ENCODE data around the gene ZNF831. TPM values are rescaled to one million over a fixed set of nuclear protein-coding genes. Genes with fewer than 3 reads are reported as not detected.
A peak's percentile ranks its signal among the peaks of the same experiment; 100 is the strongest.

ZNF831 gene
- total RNA-seq, 1 experiment from 2014 or later: not detected

- Histone ChIP-seq H3K4me3 (no peak overlapping the region), H3K36me3 (no peaks in the 10 kb centered on the region), H3K9me3 (no peaks in the 10 kb centered on the region), H3K27me3 (peaks cover 19% of the 10 kb centered on the region; the same call in 1 of the 2 replicates)
- DNase-seq: no peak
These were observed 69.0 kb downstream of the ZNF831 start for GRCh38 chr20:59232618-59233017.

- Histone ChIP-seq H3K9me3 (no peaks in the 10 kb centered on the region), H3K4me3 (no peak overlapping the region), H3K36me3 (no peaks in the 10 kb centered on the region), H3K27me3 (peaks cover 19% of the 10 kb centered on the region; the same call in 1 of the 2 replicates)
- DNase-seq: no peak
These were observed 71.6 kb downstream of the ZNF831 start for GRCh38 chr20:59235226-59235625.

- DNase-seq: no peak
- H3K27me3 ChIP-seq: peaks cover 18% of the 10 kb centered on the region
- no peaks in the 10 kb centered on the region for H3K9me3 ChIP-seq
- no peaks in the 10 kb centered on the region for H3K36me3 ChIP-seq
- H3K4me3 ChIP-seq: no peak overlapping the region
These were observed 76.4 kb downstream of the ZNF831 start for GRCh38 chr20:59240006-59240405.

GRCh38 chr20:59242714-59243626 lies 79.3 kb downstream of the ZNF831 start:
- no peak for DNase-seq
- Histone ChIP-seq H3K36me3 (no peaks in the 10 kb centered on the region), H3K9me3 (no peaks in the 10 kb centered on the region), H3K4me3 (no peak overlapping the region), H3K27me3 (peaks cover 18% of the 10 kb centered on the region)

- no peaks in the 10 kb centered on the region for H3K9me3 ChIP-seq
- H3K27me3 ChIP-seq: peaks cover 22% of the 10 kb centered on the region
- no peak for DNase-seq
- H3K36me3 ChIP-seq: no peaks in the 10 kb centered on the region
- H3K4me3 ChIP-seq: no peak overlapping the region
These were observed 83.2 kb downstream of the ZNF831 start for GRCh38 chr20:59246691-59247400.

GRCh38 chr20:59247731-59248684 lies 84.4 kb downstream of the ZNF831 start:
- H3K36me3 ChIP-seq: no peaks in the 10 kb centered on the region
- no peak for DNase-seq

GRCh38 chr20:59250293-59250692 lies 86.7 kb downstream of the ZNF831 start:
- no peaks in the 10 kb centered on the region for H3K9me3 ChIP-seq
- no peaks in the 10 kb centered on the region for H3K36me3 ChIP-seq
- DNase-seq: no peak
- H3K4me3 ChIP-seq: no peak overlapping the region
- peaks cover 14% of the 10 kb centered on the region for H3K27me3 ChIP-seq

More at GRCh38 chr20:59247731-59248684, 84.4 kb downstream of the ZNF831 start:
- H3K4me3 ChIP-seq: no peak overlapping the region
- peaks cover 18% of the 10 kb centered on the region for H3K27me3 ChIP-seq
- H3K9me3 ChIP-seq: no peaks in the 10 kb centered on the region

- Histone ChIP-seq H3K4me3 (no peak overlapping the region), H3K9me3 (no peaks in the 10 kb centered on the region), H3K36me3 (no peaks in the 10 kb centered on the region), H3K27me3 (peaks cover 22% of the 10 kb centered on the region)
- DNase-seq: no peak
These were observed 89.7 kb downstream of the ZNF831 start for GRCh38 chr20:59253325-59253724.

- Histone ChIP-seq H3K36me3 (no peaks in the 10 kb centered on the region), H3K27me3 (peaks cover 23% of the 10 kb centered on the region), H3K4me3 (no peak overlapping the region), H3K9me3 (no peaks in the 10 kb centered on the region)
- DNase-seq: peak; percentile 26
These were observed 90.2 kb downstream of the ZNF831 start for GRCh38 chr20:59253779-59254319.

GRCh38 chr20:59255256-59255655 lies 91.6 kb downstream of the ZNF831 start:
- no peak overlapping the region for H3K4me3 ChIP-seq
- H3K27me3 ChIP-seq: peaks cover 34% of the 10 kb centered on the region
- DNase-seq: no peak
- no peaks in the 10 kb centered on the region for H3K9me3 ChIP-seq
- no peaks in the 10 kb centered on the region for H3K36me3 ChIP-seq

- H3K36me3 ChIP-seq: no peaks in the 10 kb centered on the region
- H3K9me3 ChIP-seq: no peaks in the 10 kb centered on the region
- H3K4me3 ChIP-seq: no peak overlapping the region
- peaks cover 34% of the 10 kb centered on the region for H3K27me3 ChIP-seq
- DNase-seq: no peak
These were observed 94.6 kb downstream of the ZNF831 start for GRCh38 chr20:59258221-59258621.

GRCh38 chr20:59259946-59260345 lies 96.3 kb downstream of the ZNF831 start:
- H3K9me3 ChIP-seq: no peaks in the 10 kb centered on the region
- no peak for DNase-seq

GRCh38 chr20:59265298-59265697 lies 101.7 kb downstream of the ZNF831 start:
- H3K36me3 ChIP-seq: no peaks in the 10 kb centered on the region
- H3K27me3 ChIP-seq: peaks cover 17% of the 10 kb centered on the region
- no peaks in the 10 kb centered on the region for H3K9me3 ChIP-seq
- H3K4me3 ChIP-seq: no peak overlapping the region
- no peak for DNase-seq

More at GRCh38 chr20:59259946-59260345, 96.3 kb downstream of the ZNF831 start:
- H3K27me3 ChIP-seq: peaks cover 41% of the 10 kb centered on the region
- H3K36me3 ChIP-seq: no peaks in the 10 kb centered on the region
- H3K4me3 ChIP-seq: no peak overlapping the region

- no peak overlapping the region for H3K4me3 ChIP-seq
- DNase-seq: no peak
- H3K27me3 ChIP-seq: peaks cover 11% of the 10 kb centered on the region
- H3K36me3 ChIP-seq: no peaks in the 10 kb centered on the region
- no peaks in the 10 kb centered on the region for H3K9me3 ChIP-seq
These were observed 105.2 kb downstream of the ZNF831 start for GRCh38 chr20:59268870-59269269.

- no peak overlapping the region for H3K4me3 ChIP-seq
- DNase-seq: no peak
- H3K27me3 ChIP-seq: peaks cover 13% of the 10 kb centered on the region
- H3K9me3 ChIP-seq: no peaks in the 10 kb centered on the region
- H3K36me3 ChIP-seq: no peaks in the 10 kb centered on the region
These were observed 105.9 kb downstream of the ZNF831 start for GRCh38 chr20:59269411-59270025.

- peaks cover 9% of the 10 kb centered on the region for H3K27me3 ChIP-seq
- no peaks in the 10 kb centered on the region for H3K9me3 ChIP-seq
- H3K4me3 ChIP-seq: no peak overlapping the region
- no peaks in the 10 kb centered on the region for H3K36me3 ChIP-seq
- no peak for DNase-seq
These were observed 106.8 kb downstream of the ZNF831 start for GRCh38 chr20:59270380-59270779.
